GM12878 (cell line): ENCODE results near the gene MRGPRX3. TPM values are rescaled to one million over a fixed set of nuclear protein-coding genes. Genes with fewer than 3 reads are reported as not detected.

Experiments used
- ATAC-seq: fragments of 200-7000 bp; cut with Tn5 transposase; 3 replicates; pipeline ENCODE4 v1.9.1; 2020; ENCODE audit warnings: mild to moderate bottlenecking, moderate library complexity
- BruUV-seq: library from RNA; stranded (reverse); fragments of 400-500 nt; replicated peaks from 2 replicates; lab custom pipeline; 2021; lab: Mats Ljungman, UMichigan
- CTCF ChIA-PET: fragments of 300-600 bp; sonication (Branson Sonifier 250); formaldehyde crosslinking; extraction: SDS; loops from one replicate; lab custom pipeline; 2021; ENCODE audit warnings: inconsistent platforms; lab: Yijun Ruan, JAX
- POLR2A ChIA-PET: fragments of 350-600 bp; formaldehyde crosslinking; extraction: SDS; loops from one replicate; lab custom pipeline; 2021; ENCODE audit warnings: inconsistent platforms; lab: Charles Lee
- RAD21 ChIA-PET: fragments of 300-600 bp; sonication (Branson Sonifier 250); formaldehyde crosslinking; loops from one replicate; lab custom pipeline; 2023; ENCODE audit warnings: antibody characterized with exemption; ENCODE audit not compliant: unreplicated experiment; lab: Charles Lee
- SMC1A ChIA-PET: fragments of 300-600 bp; sonication (Branson Sonifier 250); formaldehyde crosslinking; loops from one replicate; lab custom pipeline; 2023; ENCODE audit not compliant: unreplicated experiment, uncharacterized antibody; lab: Charles Lee
- DNase-seq: peaks from one replicate; pipeline ENCODE4 v3.0.0-alpha.2; 2011; ENCODE audit warnings: low read depth, low spot score
- FAIRE-seq: peaks from 3 replicates; lab custom pipeline; 2011; peaks lifted over from hg19 to GRCh38; lab: Jason Lieb, UNC
- H2AFZ ChIP-seq: 2 replicates; pipeline ENCODE4 v1.6.0; 2011; ENCODE audit warnings: low read depth, low read length, control low read depth; ENCODE audit not compliant: control insufficient read depth
- H3K27ac ChIP-seq: 2 replicates; pipeline ENCODE4 v1.5.1; 2011; ENCODE audit warnings: control low read depth; ENCODE audit not compliant: control insufficient read depth, insufficient read depth
- H3K27me3 ChIP-seq, 2 experiments: replicated peaks in 1 of 2; 2 replicates each; pipeline versions ENCODE4 v1.6.0 to v1.6.1; 2011; ENCODE audit warnings: low read length in 1 of 2; ENCODE audit not compliant: control insufficient read depth in 2 of 2, insufficient read depth in 2 of 2
- H3K36me3 ChIP-seq, 2 experiments: 2 replicates each; pipeline ENCODE4 v1.5.1; 2011; ENCODE audit warnings: low read length in 1 of 2; ENCODE audit not compliant: control insufficient read depth in 2 of 2, insufficient read depth in 2 of 2
- H3K4me1 ChIP-seq: 2 replicates; pipeline ENCODE4 v1.6.1; 2011; ENCODE audit warnings: mild to moderate bottlenecking, low read length, moderate library complexity, mixed read lengths; ENCODE audit not compliant: control insufficient read depth, insufficient read depth
- H3K4me2 ChIP-seq: 2 replicates; pipeline ENCODE4 v1.6.0; 2011; ENCODE audit warnings: control low read depth; ENCODE audit not compliant: control insufficient read depth, insufficient read depth
- H3K4me3 ChIP-seq: fragments of 200-600 bp; sonication (generic); 2 replicates; pipeline ENCODE4 v1.5.1; 2016
- H3K79me2 ChIP-seq: 2 replicates; pipeline ENCODE4 v1.6.0; 2011; ENCODE audit warnings: low read length; ENCODE audit not compliant: control insufficient read depth, insufficient read depth
- H3K9ac ChIP-seq: 2 replicates; pipeline ENCODE4 v1.8.0; 2011; ENCODE audit warnings: low read length, control low read depth, mixed read lengths; ENCODE audit not compliant: control insufficient read depth, insufficient read depth
- H3K9me3 ChIP-seq: replicated peaks from 3 replicates; pipeline ENCODE4 v1.5.1; 2011; ENCODE audit warnings: mild to moderate bottlenecking, low read length; ENCODE audit not compliant: control insufficient read depth, insufficient read depth
- H4K20me1 ChIP-seq: 2 replicates; pipeline ENCODE4 v1.6.0; 2011; ENCODE audit not compliant: control insufficient read depth, insufficient read depth
- ATF3 ChIP-seq: IDR thresholded peaks from 2 replicates; pipeline ENCODE4 v1.6.1; 2011; ENCODE audit warnings: low read depth, mild to moderate bottlenecking, low read length, moderate library complexity, borderline replicate concordance; ENCODE audit errors: extremely low read depth
- NBN ChIP-seq: fragments of 450-650 bp; IDR thresholded peaks from 2 replicates; pipeline ENCODE4 v1.6.1; 2016
- SMAD5 ChIP-seq: IDR thresholded peaks from 2 replicates; pipeline ENCODE4 v1.6.1; 2016; ENCODE audit warnings: antibody characterized with exemption, low read depth
- SPI1 ChIP-seq: IDR thresholded peaks from 2 replicates; pipeline ENCODE4 v1.6.1; 2011; ENCODE audit warnings: low read depth, mild to moderate bottlenecking, low read length, moderate library complexity, borderline replicate concordance; ENCODE audit not compliant: insufficient read depth
- WGBS: methylation state at CpG from one replicate; pipeline ENCODE4 v1.1.6; 2016; ENCODE audit warnings: low lambda C conversion rate; ENCODE audit not compliant: insufficient replicate concordance, insufficient coverage; ENCODE audit errors: missing lambda C conversion rate; 5-methylcytosine and 5-hydroxymethylcytosine counted together
- in situ Hi-C: fragments of 300-500 bp; cut with MboI; formaldehyde crosslinking; loops from 9 replicates; pipeline ENCODE4 v1.14.3; 2018; ENCODE audit warnings: mixed read lengths
- intact Hi-C: fragments of 100-400 bp; cut with micrococcal nuclease; formaldehyde crosslinking; loops from one replicate; pipeline ENCODE4 v1.14.2; 2022; ENCODE audit not compliant: unreplicated experiment
- polyA plus RNA-seq, 11 experiments: library from polyadenylated mRNA; depleted of rRNA in 4 of 11; unstranded in 6 of 11; stranded (reverse) in 5 of 11; fragments of >200 nt; fragmentation: Nextera tagmentation in 4 of 11; fragmentation: Illumina TruSeq in 1 of 11; extraction: Ambion mirVana in 4 of 11; extraction: Trizol in 1 of 11; gene quantifications; 1 replicate in 1 of 11; 2 replicates in 10 of 11; pipeline versions ENCODE4 v1.2.1 to v1.2.3, GENCODE V29; 2011 to 2016; ENCODE audit warnings: inconsistent platforms in 2 of 11, missing spikeins in 2 of 11, low read depth in 1 of 11
- total RNA-seq, 4 experiments: library from RNA; depleted of rRNA in 3 of 4; stranded (reverse); fragments of >200 nt in 3 of 4; fragmentation: Illumina TruSeq in 1 of 4; extraction: Trizol in 1 of 4; gene quantifications; 2 replicates each; pipeline versions ENCODE4 v1.2.1 to v1.2.3, GENCODE V29; 2013 to 2021

Gene MRGPRX3
- total and polyA plus RNA-seq, 10 of the 15 experiments (the other 5 are each of a cell fraction or from before 2014, with no cell fraction given): not detected

- ChIA-PET POLR2A (interaction anchor here (0.7 kb wide), 1 partner anchor 91 kb away, joined by 8 read pairs; no protein-coding TSS in a partner anchor), CTCF (no interaction called here), SMC1A (no interaction called here), RAD21 (interaction anchor here (1.1 kb wide), 1 partner anchor 14 kb away, joined by 4 read pairs; no protein-coding TSS in a partner anchor)
- in situ Hi-C loops (no loop called here), intact Hi-C loops (no loop called here)
- Histone ChIP-seq H3K4me2 (no peak overlapping the region), H2AFZ (no peak overlapping the region; the same call in 1 of the 2 replicates), H3K9ac (no peak overlapping the region), H3K27ac (no peak overlapping the region), H3K9me3 (no peaks in the 10 kb centered on the region; the same call in 2 of the 3 replicates), H3K4me1 (peaks cover 4% of the 10 kb centered on the region; the same call in 1 of the 2 replicates), H4K20me1 (no peaks in the 10 kb centered on the region), H3K27me3 (no peaks in the 10 kb centered on the region), H3K36me3 (peaks cover 0 to 10% of the 10 kb centered on the region in 2 experiments; a peak in 2 of 4 replicates), H3K79me2 (peaks cover 20% of the 10 kb centered on the region), H3K4me3 (no peak overlapping the region)
- DNase-seq: no peak
- FAIRE-seq: no peak
- BruUV-seq: no TSS peak
- no peak for TF ChIP-seq ATF3
- TF ChIP-seq SPI1: peak; percentile 34; the same call in 1 of the 2 replicates
- TF ChIP-seq SMAD5: no peak
- TF ChIP-seq NBN: no peak
- WGBS: 2% methylated on average over 6 of the region's 6 CpGs
- ATAC-seq: peak; percentile 23
Measured at GRCh38 chr11:18100926-18101656, 31.3 kb upstream of the MRGPRX3 start.
